ENCODE results near the gene GABARAP.

The GABARAP gene

DNA sequence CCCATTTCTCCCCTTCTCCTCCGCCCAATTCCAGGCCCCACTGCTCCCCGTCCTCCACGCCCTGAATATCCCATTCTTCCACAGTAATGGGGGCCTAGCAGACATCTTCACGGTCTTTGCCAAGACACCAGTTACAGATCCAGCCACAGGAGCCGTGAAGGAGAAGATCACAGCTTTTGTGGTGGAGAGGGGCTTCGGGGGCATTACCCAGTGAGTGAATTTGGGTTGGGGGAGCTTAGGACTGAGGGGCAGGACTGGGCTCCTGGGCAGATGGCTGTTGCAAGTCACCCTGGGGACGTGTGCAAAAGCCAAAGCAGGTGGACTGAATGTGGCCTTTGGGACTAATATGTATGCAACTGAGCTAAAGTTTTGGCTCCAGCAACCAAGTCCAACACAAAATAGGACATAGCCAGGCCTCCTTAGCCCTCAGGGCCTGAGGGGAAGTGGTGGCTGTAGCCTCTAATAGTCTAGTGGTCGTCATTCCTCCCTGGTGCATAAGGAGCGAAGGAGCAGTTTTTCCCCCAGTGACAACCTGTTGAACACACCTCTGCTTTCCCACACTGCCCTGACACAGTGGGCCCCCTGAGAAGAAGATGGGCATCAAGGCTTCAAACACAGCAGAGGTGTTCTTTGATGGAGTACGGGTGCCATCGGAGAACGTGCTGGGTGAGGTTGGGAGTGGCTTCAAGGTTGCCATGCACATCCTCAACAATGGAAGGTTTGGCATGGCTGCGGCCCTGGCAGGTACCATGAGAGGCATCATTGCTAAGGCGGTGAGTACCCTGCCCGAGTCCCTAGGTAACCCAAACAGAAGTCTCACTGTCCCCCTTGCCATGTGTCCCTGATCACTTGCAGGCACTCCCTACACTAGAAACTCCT lies 19.9 kb downstream of the GABARAP start:
- DNase-seq (ENCODE audit: low read depth): no peak

DNA sequence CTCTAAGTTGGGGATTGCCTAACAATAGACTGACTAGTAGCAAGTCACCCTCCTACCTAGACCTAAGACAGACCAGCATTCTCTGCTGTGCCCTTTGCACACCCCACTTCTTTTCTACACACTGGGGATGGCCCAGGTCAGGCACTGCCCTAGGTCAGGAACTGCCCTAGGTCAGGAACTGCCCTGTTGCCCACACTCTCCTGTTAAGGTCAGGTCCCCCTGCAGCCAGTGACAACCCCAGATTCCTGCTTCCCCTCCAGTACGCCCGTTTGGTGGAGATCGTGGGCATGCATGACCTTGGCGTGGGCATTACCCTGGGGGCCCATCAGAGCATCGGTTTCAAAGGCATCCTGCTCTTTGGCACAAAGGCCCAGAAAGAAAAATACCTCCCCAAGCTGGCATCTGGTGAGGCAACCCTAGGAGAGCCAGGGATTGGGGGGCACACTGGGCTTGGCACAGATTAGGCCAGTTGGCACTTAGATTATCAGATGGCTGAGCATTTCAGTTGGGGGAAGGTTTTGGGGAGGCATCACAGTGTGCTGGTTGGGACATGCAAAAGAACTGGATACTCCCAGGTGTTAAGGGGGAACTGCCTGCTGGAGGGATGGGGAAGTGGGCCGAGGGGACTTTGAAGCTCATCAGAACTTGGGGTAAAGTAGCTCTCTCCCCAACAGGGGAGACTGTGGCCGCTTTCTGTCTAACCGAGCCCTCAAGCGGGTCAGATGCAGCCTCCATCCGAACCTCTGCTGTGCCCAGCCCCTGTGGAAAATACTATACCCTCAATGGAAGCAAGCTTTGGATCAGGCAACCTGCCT lies 20.8 kb downstream of the GABARAP start:
- no peak for DNase-seq (ENCODE audit: low read depth)

DNA sequence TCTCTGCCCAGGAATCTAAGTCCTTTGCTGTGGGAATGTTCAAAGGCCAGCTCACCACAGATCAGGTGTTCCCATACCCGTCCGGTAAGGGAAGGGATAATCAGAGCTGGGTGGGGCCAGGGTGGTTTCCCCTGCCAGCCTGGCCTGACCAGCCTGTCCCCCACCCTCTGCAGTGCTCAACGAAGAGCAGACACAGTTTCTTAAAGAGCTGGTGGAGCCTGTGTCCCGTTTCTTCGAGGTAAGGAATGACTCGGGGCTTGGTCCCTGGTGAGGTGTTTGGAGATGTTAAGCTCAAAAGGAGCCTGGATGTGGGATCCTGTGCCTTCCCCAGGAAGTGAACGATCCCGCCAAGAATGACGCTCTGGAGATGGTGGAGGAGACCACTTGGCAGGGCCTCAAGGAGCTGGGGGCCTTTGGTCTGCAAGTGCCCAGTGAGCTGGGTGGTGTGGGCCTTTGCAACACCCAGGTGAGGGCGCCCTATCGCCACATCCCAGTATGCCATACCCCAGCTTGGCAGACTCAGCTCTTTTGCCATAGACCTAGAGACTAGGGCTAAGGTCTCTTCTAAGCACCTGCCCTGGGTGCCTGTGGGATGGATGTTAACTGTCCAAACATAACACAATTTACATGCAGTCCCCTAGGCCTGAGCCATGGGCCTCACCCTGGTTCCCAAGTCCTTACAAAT lies 21.5 kb downstream of the GABARAP start:
- no peak for DNase-seq (ENCODE audit: low read depth)

DNA sequence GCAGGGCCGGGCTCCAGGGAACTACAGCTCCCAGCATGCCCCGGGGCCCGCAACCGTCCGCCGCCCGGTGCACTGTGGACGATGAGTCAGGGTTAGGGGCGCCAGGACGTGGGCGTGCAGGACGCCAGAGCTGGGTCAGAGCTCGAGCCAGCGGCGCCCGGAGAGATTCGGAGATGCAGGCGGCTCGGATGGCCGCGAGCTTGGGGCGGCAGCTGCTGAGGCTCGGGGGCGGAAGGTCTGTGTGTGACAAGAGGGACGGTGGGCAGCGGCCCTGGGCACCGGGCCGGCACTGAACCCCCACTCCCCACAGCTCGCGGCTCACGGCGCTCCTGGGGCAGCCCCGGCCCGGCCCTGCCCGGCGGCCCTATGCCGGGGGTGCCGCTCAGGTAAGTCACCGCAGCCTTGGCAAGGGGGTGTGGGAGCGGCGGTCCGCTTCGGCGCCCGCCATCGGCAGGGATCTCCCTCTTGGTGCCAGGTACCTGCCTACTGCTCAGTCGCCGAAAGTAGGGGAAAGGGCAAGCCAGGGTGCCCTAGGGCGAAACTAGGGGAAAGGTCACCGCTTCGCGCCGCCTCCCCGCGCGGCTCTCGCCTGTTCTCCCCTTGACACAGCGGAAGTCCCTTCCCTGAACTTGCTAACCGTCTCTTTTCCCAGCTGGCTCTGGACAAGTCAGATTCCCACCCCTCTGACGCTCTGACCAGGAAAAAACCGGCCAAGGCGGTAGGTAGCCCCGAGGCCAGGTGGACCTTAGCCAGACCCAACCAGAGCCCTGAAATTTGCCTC lies 22.2 kb downstream of the GABARAP start, which contains the start of the genes ACADVL and DLG4:
Gene ACADVL (plus strand): TSS at position 127 of the 781 bp plus-strand sequence. CDS start 47 bp downstream, at position 174.
Gene DLG4 (minus strand): TSS at position 25 of the 781 bp plus-strand sequence.
- peak; percentile 83 for DNase-seq (ENCODE audit: low read depth)

DNA sequence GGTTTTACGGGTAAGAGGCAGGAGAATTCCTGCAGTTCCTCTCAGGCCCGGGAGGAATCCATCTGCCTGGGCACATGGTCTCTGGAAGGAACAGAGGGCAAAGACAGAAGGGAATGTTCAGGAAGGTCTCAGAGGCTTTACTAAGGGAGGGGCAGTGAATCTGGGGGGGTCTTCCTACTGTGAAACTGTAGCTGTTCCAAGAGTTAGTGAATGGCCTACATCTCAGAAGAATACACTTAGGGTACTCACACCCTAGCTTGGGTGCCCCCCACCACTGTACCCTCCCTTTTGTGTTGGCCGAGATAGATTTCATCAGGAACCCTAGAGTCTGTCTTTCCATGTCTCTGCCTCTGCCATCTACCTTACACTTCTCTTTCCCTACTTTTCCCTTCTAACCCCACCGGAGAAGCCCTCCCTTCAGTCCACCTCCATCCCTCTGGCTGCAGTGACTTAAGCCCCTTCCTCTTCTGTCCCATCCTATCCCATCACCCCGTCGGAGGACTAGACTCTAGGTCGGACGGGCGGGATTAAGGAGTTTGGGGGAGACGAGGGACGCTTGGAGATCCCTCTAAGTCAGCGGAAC lies 22.9 kb downstream of the GABARAP start:
- DNase-seq (ENCODE audit: low read depth): no peak

DNA sequence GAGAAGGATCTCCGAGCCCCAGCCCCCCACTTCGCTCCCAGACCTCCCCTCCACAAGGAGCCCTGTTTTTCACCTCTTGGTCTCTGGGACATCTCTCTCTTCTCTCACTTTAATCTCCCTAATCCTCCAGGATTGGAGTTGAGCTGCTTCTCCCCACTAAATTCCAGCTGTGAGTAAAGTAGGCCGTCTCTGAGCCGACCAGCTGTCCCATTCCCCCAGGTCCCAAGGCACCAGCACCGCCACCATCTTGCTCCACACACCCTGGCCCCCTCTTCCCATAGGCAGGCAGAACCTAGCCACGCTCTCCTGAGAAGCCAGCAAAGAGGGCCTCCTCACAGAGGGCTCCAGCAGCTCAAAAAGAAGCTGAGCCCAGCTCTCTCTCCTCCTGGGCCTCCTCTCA lies 23.5 kb downstream of the GABARAP start:
- no peak for DNase-seq (ENCODE audit: low read depth)

DNA sequence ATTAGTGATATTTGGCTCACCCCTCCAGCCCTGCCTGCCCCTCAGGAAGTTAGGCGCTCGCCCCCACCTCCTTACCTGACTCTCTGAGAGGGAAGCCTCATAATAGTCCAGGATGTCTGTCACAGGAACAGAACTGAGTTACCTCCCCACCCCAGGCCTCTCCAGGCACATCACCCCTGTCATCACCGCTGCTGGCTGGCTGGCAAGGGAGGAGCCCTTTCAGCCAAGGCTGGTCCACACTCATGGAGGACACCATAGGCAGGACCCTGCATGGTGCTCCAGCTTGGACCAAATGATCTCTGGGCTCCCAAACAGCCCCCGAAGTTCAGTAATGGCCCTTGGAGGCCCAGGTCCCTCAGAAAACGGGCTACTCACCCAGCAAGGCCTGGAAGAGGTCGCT lies 24.1 kb downstream of the GABARAP start:
- DNase-seq (ENCODE audit: low read depth): no peak

DNA sequence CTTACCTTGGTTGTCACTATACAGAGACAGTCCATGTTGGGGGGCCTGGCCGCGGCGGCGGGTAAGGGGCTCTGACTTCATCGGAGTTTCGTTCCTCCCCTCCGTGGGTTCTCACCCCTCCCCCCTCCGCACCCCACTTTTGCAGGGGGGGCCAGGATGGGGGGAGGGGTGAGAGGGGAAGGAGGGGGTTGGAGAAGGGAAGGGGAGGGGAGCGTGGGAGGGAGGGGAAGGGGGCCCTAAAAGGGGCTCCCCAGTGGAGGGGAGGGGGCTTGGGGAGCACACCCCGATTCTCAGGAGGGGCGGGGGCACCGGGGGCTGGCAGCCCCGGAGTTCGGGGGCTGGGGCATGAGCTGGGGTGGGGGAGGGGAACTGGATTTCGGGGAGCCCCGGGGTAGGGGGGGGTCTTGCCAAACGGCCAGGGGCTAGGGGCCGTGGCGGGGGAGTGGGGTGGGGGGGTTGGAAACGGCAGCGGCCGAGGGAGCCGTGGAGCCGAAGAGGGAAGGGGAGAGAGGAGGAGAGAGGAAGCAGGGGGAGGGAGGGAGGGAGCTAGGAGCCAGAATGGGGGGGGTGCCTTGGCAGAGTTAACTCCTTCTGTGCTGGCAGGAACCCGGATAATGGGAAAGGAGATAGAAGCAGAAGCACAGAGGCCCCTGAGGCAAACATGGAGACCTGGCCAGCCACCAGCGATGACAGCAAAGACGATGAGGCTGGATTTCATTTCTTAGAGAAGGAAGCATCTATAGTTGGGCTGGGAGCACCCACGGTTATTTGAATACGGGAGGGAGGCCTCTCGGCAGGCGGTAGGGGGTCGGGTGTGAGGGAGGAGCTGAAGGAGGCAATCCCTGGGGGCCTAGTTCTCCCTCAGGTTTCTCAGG lies 24.9 kb downstream of the GABARAP start:
- no peak for DNase-seq (ENCODE audit: low read depth)

DNA sequence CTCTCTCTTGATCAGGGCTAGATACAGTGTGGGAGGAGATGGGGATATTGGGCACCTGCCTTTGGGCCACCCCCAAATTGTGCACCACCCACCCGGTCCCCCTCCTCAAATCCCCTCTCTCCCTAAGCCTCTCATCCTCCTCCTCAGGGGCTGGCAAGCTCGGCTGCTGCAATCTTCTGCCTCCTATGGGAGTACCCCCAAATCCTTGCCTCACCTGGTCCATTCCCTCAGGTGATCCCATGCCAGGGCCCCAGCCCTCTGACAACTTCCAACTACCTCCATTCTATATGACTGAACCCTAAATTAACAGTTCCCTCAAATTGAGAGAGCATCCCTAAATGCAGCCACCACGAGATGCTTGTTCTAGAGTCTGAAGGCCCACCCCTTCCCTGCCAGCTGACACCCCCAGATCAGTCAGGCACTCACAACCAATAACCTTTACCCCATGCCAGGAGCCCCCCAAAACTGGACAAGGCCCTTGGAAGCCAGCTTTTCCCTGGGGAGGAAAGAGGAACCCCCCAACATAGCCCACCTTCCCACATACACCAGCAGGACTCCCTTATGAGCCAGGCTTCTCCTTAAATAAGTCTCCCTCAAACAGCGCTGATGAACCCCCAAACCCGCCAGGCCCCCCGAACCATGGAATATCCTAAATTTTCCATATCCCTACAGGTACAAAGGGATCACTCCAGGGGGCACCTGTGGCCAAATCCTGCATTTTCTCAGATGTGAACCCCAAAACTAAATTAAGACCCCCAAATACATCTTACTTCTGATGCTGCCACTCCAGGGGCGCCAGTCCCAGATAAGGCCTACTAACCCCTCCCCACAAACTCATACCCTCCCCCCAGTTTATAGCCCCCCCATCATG lies 25.8 kb downstream of the GABARAP start:
- DNase-seq (ENCODE audit: low read depth): no peak

DNA sequence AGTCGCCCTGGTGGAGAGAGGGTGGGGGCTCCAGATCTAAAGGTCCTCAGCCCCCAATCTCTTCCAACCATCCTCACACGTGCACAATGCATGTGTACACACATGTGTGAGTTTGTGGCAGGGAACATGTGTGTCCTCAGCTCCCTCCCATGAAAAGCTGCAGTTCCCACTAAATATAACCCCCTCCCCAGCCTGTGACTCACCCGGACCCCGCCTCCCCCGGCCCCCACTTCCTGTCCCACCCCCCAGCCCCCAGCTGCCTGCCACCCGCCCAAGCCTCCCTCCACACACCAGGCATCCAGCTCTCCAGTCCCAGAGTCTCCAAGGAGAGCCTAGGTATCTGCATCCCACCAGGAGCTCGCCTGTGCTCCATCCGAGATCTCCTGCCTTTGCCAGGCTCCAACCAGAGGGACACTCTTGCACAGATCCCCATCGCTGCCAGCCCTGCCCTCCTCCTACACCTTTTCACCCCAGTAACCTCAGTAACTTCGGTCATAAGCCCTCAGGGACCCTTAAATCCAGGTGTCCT lies 26.5 kb downstream of the GABARAP start:
- no peak for DNase-seq (ENCODE audit: low read depth)

DNA sequence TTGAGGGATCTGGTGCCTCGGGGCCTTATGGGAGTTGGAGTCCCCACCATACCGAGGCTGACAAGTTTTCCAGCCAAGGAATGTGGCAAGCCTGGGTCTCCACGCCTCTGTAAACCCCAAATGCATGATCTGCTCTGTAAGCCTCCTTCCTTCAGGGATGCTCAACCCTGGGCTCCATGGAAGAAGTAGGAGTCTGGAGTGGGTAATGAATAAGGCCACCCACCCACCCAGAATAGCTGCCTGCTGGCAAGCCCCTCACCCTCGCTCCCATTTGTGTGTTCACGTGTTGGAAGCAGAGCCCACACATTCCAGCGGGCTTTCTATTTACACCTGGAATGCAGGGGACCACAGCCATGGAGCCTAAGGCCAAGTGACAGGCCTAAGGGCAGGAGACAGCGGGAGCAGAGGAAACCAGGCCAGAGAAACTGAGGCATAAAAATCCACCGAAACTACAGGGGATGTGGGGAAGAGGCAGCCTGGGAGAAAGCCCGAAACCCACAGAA lies 27.1 kb downstream of the GABARAP start:
- no peak for DNase-seq (ENCODE audit: low read depth)

DNA sequence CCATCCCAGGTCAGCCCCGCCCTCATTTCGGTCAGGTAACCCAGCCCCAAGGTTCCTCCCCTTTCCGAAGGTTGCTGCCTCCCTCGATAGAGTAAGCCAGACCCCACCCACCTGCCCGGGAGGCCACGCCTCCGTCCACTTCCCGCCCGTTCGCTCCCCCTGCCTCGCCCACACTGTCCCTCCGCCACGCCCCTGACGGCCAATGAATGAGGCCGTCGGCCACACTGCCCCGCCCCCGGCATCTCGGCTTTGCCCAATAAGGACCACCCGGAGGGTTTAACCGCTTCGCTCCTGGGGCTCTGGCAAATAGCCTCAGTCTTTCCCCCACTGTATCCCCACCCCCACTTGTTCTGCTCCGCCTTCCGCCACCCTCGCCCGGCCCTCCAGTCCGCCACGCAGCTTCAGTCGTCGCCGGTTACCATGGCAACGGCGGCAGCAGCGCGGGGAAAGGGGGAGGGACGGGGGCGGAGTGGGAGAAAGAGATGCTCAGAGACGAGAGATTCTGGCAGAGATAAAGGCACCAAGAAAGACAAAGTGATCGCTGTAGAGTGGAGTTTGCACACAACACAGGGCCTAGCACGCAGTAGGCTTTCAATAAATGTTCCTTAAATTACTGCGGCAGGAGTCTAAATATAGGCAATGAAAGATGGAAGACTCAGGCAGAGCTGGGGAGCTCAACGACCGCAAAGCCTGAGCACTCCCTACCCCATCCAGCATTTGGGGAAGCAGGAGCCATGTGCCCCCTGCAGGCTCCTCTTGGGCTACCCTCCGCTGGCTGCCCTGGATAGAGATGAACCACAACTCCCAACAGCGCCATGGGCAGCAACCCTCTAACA lies 27.7 kb downstream of the GABARAP start:
- peak; percentile 100 for DNase-seq (ENCODE audit: low read depth)

DNA sequence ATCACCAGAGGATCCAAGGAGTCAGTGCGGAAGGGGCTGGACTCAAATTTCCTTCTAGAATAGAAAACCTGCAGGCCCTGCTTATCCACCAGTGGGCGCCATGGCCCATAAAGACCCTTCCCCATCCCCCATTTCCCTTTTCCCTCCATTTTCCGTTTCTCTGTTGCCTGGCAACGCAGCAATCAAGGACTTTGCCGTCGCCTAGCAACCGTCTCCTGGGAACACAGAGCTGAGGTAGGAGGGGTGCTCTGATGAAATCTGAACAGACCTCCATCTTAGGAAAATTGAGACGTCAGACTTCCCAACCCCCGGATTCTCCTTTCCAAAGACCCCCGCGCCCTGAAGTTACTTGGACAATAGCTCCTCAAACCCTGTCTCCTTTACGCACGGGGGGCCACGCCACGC lies 28.4 kb downstream of the GABARAP start:
- DNase-seq (ENCODE audit: low read depth): no peak

DNA sequence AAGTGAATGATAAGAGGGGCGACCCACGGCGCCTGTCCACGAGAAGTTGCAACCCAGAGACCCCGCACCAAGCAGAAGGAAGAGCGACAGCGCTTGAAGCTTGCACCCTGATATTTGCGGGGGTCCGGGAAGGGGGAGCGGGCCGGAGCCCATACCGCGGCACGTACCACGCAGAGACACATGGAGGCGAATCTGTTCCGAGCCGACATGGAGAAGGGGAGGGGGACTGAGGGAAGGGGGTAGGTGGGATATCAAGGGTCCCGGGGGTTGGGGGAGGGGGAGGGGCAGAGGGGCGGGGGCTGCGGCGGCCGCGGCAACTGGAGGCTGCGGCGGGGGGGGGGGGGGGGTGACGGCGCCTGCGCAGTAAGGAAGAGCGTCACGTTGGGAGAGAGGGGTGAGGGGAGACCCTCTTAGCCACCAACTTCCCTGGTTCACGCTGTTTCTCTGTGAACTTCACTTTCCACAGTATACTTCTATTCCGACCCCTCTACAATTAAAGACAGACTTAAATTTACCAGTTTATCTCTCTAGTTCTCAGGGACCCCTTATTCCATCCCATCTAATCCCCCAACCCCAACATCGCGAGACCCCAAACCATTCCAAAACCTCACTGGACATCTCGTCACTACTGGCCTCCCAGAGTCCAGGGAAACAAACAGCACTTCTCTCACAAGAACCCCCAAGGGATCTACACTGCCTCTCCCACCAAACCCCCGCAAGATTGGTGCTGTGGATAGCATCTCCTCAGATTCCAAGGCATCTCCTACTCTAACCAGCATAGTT lies 30.6 kb downstream of the GABARAP start:
- DNase-seq (ENCODE audit: low read depth): no peak

DNA sequence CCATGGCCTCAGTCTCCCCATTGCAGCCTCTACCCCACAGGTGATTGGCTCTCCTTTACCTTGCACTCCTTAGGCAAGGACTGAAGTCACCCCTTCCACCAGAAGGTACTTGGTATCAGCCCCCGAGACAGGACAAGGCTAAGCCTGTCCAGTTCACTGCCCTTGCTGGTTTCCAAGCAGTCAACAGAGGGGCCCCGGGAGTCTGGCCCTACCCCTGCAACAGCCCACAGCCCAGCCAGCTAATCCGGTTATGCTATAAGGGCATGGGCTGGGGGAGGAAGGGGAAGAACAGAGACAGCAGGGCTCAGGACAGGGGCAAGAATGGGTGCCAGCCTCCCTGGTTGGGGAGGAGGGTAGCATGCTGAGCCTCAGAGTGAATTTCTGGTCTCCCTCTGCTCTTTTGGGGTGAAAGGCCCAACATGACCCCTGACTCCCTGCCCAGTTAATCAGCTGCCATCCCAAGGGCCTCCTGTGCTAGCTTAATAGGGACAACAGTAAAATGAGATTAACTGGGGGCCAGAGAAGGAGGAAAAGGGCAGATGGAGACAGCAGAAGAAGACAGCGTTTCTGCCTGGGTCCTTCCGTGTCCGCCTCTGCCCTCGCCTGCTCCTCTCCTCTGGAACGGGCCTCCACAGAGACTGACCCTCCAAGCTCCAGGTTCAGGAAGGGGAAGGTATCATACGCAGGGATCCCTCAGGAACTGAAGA lies 33.3 kb downstream of the GABARAP start:
- DNase-seq (ENCODE audit: low read depth): no peak

DNA sequence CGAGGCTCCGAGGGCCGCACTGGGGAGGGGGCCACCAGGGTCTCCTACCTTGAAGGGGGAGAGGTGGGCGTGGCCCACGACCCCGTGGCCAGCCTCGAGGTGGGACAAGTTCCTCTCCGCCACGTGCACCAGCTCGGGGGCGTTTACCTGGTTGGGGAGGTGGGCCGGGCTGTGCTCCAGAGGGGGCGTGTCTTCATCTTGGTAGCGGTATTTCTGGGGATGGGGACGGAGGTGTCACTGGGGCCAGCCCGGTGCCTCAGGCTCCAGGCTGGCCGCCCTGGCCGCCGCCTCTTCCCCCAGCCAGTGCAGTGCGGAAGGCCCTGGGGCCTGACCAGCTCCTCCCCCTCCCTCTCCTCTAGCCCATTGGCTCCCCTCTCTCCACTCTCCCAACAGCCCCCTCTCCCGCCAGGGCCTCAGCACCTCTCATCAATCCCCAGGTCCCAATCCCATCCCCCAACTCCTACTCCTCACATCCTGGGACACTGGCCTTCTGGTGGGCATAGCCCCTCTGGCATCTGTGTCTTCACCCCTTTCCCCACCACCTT lies 34.1 kb downstream of the GABARAP start:
- DNase-seq (ENCODE audit: low read depth): no peak

All from activated T-cell treated with anti-CD3 and anti-CD28 coated beads for 48 hours (primary cell).